ENCODE results near the gene IDI1.

DNA sequence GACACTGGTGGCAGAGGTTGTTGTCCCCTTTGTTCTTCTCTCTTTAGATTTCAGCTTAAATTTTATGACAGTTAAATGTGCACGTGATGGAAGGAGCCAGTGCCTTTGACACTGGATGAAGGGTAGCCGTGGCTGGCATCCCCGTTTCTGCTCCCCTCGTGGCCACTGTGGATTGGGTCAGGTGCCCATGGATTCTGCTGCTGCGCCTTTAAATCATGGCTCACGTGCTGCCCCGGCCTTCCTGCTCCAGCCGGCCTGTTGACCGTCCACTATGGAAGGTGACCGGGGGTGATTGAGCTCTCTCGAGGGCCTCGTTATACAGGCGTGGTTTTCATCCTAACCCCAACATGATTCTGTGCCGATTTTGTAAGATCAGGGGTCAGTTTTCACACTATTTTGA lies 41.8 kb upstream of the IDI1 start:
- no peak for TF ChIP-seq POLR2A (IDR thresholded peaks at IDR 0.05; ENCODE audit: low read depth, low read length)
- TF ChIP-seq POLR2AphosphoS5 (IDR thresholded peaks at IDR 0.05; ENCODE audit: low read depth, low read length) = no peak
